Testis (tissue), 2 donors: ENCODE measurements around the gene CCR6.

Experiments
- POLR2A ChIP-seq: fragments of 450-650 bp; IDR thresholded peaks from one replicate; pipeline ENCODE4 v1.6.1; 2017; ENCODE audit warnings: antibody characterized with exemption, mild to moderate bottlenecking, moderate library complexity
- TF ChIP-seq, protein P1 (sequence below), 3 experiments: fragments of 450-650 bp in 2 of 3; fragments of 200-600 bp in 1 of 3; sonication (generic) in 1 of 3; IDR thresholded peaks; one replicate each; pipeline ENCODE4 v1.5.1; 2016 to 2019; ENCODE audit warnings: antibody characterized with exemption in 3 of 3, mild to moderate bottlenecking in 2 of 3, moderate library complexity in 1 of 3

DNA sequence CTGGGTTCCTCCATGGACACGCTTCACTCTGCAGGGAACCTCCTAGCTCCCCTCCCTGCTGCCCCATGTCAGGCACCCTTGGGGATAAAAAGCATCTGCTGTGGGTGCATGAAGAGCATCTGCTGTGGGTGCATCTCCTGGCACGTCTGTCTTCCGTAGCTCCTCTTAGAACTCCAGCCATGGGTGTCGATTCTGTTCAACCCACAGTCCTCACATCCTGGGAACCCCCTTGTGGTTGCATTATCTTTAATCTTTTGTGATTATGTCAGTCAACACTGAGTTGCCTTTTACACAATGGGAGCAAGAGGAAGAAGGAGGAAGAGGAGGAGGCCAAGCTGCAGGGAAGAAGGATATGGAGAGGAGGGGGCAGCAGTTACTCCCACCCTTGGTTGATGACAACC, 24.1 kb upstream of the CCR6 start:
- TF ChIP-seq POLR2A, result no peak
- TF ChIP-seq, protein P1, sequence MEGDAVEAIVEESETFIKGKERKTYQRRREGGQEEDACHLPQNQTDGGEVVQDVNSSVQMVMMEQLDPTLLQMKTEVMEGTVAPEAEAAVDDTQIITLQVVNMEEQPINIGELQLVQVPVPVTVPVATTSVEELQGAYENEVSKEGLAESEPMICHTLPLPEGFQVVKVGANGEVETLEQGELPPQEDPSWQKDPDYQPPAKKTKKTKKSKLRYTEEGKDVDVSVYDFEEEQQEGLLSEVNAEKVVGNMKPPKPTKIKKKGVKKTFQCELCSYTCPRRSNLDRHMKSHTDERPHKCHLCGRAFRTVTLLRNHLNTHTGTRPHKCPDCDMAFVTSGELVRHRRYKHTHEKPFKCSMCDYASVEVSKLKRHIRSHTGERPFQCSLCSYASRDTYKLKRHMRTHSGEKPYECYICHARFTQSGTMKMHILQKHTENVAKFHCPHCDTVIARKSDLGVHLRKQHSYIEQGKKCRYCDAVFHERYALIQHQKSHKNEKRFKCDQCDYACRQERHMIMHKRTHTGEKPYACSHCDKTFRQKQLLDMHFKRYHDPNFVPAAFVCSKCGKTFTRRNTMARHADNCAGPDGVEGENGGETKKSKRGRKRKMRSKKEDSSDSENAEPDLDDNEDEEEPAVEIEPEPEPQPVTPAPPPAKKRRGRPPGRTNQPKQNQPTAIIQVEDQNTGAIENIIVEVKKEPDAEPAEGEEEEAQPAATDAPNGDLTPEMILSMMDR (IDR thresholded peaks at IDR 0.05), result no peak
